Measurements from ENCODE around the gene GHRHR. TPM values are rescaled to one million over a fixed set of nuclear protein-coding genes. Genes with fewer than 3 reads are reported as not detected.

Gene GHRHR
- total and polyA plus RNA-seq, 10 of the 15 experiments (the other 5 are each of a cell fraction or from before 2014, with no cell fraction given): not detected

GRCh38 chr7:30973292-30973691 is 9.5 kb downstream of the GHRHR start:
- SMC1A ChIA-PET (ENCODE audit: uncharacterized antibody, unreplicated experiment): interaction anchor here (0.8 to 4.8 kb wide), 8 partner anchors 10 to 174 kb away, joined by 3 to 49 read pairs (median 5); no protein-coding TSS in a partner anchor

GRCh38 chr7:30973791-30974604 is 10.2 kb downstream of the GHRHR start:
- CTCF ChIA-PET: interaction anchor here (0.6 to 11.3 kb wide), 16 partner anchors 9 to 535 kb away, joined by 3 to 159 read pairs (median 4); partner anchors contain the start of gene GHRHR
- Histone ChIP-seq H2AFZ (ENCODE audit: control insufficient read depth, low read depth, low read length) (peak overlapping the region; percentile 43), H3K4me1 (ENCODE audit: control insufficient read depth, insufficient read depth, low read length) (peaks cover 13% of the 10 kb centered on the region), H4K20me1 (ENCODE audit: control insufficient read depth, insufficient read depth) (no peaks in the 10 kb centered on the region), H3K36me3 (ENCODE audit: control insufficient read depth in 2 of 2, insufficient read depth in 2 of 2, low read length in 1 of 2) (no peaks in the 10 kb centered on the region), H3K9ac (ENCODE audit: control insufficient read depth, insufficient read depth, low read length) (no peak overlapping the region), H3K27me3 (replicated peaks in 1 of 2; ENCODE audit: control insufficient read depth in 2 of 2, insufficient read depth in 2 of 2, low read length in 1 of 2) (no peaks in the 10 kb centered on the region; a peak in 1 of 4 replicates), H3K4me3 (no peak overlapping the region), H3K79me2 (ENCODE audit: control insufficient read depth, insufficient read depth, low read length) (no peaks in the 10 kb centered on the region), H3K9me3 (replicated peaks; ENCODE audit: control insufficient read depth, insufficient read depth, low read length) (no peaks in the 10 kb centered on the region), H3K4me2 (ENCODE audit: control insufficient read depth, insufficient read depth) (no peak overlapping the region), H3K27ac (ENCODE audit: control insufficient read depth, insufficient read depth) (peak overlapping the region; percentile 12)
- DNase-seq (ENCODE audit: low read depth, low spot score) (no peak), ATAC-seq (no peak), FAIRE-seq (no peak)
- SMC1A ChIA-PET (ENCODE audit: uncharacterized antibody, unreplicated experiment): interaction anchor here (0.7 to 4.8 kb wide), 10 partner anchors 9 to 175 kb away, joined by 3 to 49 read pairs (median 5); no protein-coding TSS in a partner anchor
- BruUV-seq (replicated peaks): no TSS peak
- in situ Hi-C loops (cut with MboI): no loop called here
- intact Hi-C loops (cut with micrococcal nuclease; ENCODE audit: unreplicated experiment): no loop called here
- WGBS (ENCODE audit: insufficient coverage, insufficient replicate concordance, low lambda C conversion rate, missing lambda C conversion rate): 73% methylated on average over 18 of the region's 18 CpGs
- RAD21 ChIA-PET (ENCODE audit: unreplicated experiment): interaction anchor here (0.7 to 3.4 kb wide), 6 partner anchors 10 to 698 kb away, joined by 3 to 28 read pairs (median 5); no protein-coding TSS in a partner anchor
- POLR2A ChIA-PET: interaction anchor here (1.3 kb wide), 1 partner anchor 174 kb away, joined by 3 read pairs; no protein-coding TSS in a partner anchor
- no peak for TF ChIP-seq SMARCA5 (IDR thresholded peaks at IDR 0.05)
- TF ChIP-seq ZNF274 (IDR thresholded peaks at IDR 0.05; ENCODE audit: insufficient read depth, insufficient read length): no peak
- TF ChIP-seq LARP7 (IDR thresholded peaks at IDR 0.05): no peak
- TF ChIP-seq HDGF (IDR thresholded peaks at IDR 0.05): no peak
- no peak for TF ChIP-seq MTA2 (IDR thresholded peaks at IDR 0.05; ENCODE audit: low read depth)
- TF ChIP-seq RAD51 (IDR thresholded peaks at IDR 0.05): no peak
- TF ChIP-seq YY1 (IDR thresholded peaks at IDR 0.05; ENCODE audit: low read depth, low read length): no peak
- no peak for TF ChIP-seq ZZZ3 (IDR thresholded peaks at IDR 0.05; ENCODE audit: control insufficient read depth, insufficient read length, low read depth)
- no peak for TF ChIP-seq SP1 (IDR thresholded peaks at IDR 0.05; ENCODE audit: low read depth, low read length)
- TF ChIP-seq ZNF592 (IDR thresholded peaks at IDR 0.05): no peak
- TF ChIP-seq NFIC (IDR thresholded peaks at IDR 0.05; ENCODE audit: low read depth, low read length): no peak
- no peak for TF ChIP-seq CREB1 (IDR thresholded peaks at IDR 0.05; ENCODE audit: low read depth)
- TF ChIP-seq MEF2A (IDR thresholded peaks at IDR 0.05; ENCODE audit: insufficient read depth, low read depth, low read length): no peak

More at GRCh38 chr7:30973292-30973691, 9.5 kb downstream of the GHRHR start:
- ATAC-seq (no peak), FAIRE-seq (no peak), DNase-seq (ENCODE audit: low read depth, low spot score) (no peak)
- Histone ChIP-seq H4K20me1 (ENCODE audit: control insufficient read depth, insufficient read depth) (no peaks in the 10 kb centered on the region), H3K4me2 (ENCODE audit: control insufficient read depth, insufficient read depth) (no peak overlapping the region), H3K27me3 (replicated peaks in 1 of 2; ENCODE audit: control insufficient read depth in 2 of 2, insufficient read depth in 2 of 2, low read length in 1 of 2) (no peaks in the 10 kb centered on the region), H3K36me3 (ENCODE audit: control insufficient read depth in 2 of 2, insufficient read depth in 2 of 2, low read length in 1 of 2) (no peaks in the 10 kb centered on the region), H2AFZ (ENCODE audit: control insufficient read depth, low read depth, low read length) (no peak overlapping the region), H3K27ac (ENCODE audit: control insufficient read depth, insufficient read depth) (no peak overlapping the region), H3K4me1 (ENCODE audit: control insufficient read depth, insufficient read depth, low read length) (peaks cover 13% of the 10 kb centered on the region), H3K9me3 (replicated peaks; ENCODE audit: control insufficient read depth, insufficient read depth, low read length) (no peaks in the 10 kb centered on the region), H3K79me2 (ENCODE audit: control insufficient read depth, insufficient read depth, low read length) (no peaks in the 10 kb centered on the region), H3K4me3 (no peak overlapping the region), H3K9ac (ENCODE audit: control insufficient read depth, insufficient read depth, low read length) (no peak overlapping the region)
- intact Hi-C loops (cut with micrococcal nuclease; ENCODE audit: unreplicated experiment) (no loop called here), in situ Hi-C loops (cut with MboI) (no loop called here)
- no peak for TF ChIP-seq KLF5 (IDR thresholded peaks at IDR 0.05; ENCODE audit: partially characterized antibody)
- CTCF ChIA-PET: interaction anchor here (0.9 to 11.3 kb wide), 9 partner anchors 9 to 177 kb away, joined by 3 to 159 read pairs (median 9); no protein-coding TSS in a partner anchor
- no TSS peak for BruUV-seq (replicated peaks)
- POLR2A ChIA-PET: no interaction called here
- 58% methylated on average over 3 of the region's 3 CpGs for WGBS (ENCODE audit: insufficient coverage, insufficient replicate concordance, low lambda C conversion rate, missing lambda C conversion rate)
- RAD21 ChIA-PET (ENCODE audit: unreplicated experiment): interaction anchor here (0.8 to 3.4 kb wide), 5 partner anchors 10 to 174 kb away, joined by 3 to 28 read pairs (median 6); no protein-coding TSS in a partner anchor

Measured in GM12878 (cell line).